PC-3 (cell line): ENCODE measurements around the gene ACSS2. TPM values are rescaled to one million over a fixed set of nuclear protein-coding genes. Genes with fewer than 3 reads are reported as not detected.

ENCODE experiments used
- ATAC-seq: fragments of 200-7000 bp; cut with Tn5 transposase; 2 replicates; pipeline ENCODE4 v1.9.1; 2020; ENCODE audit warnings: mild to moderate bottlenecking, moderate library complexity
- BruUV-seq: library from RNA; stranded (reverse); fragments of 400-500 nt; replicated peaks from 2 replicates; lab custom pipeline; 2021; lab: Mats Ljungman, UMichigan
- CTCF ChIA-PET: fragments of 300-600 bp; sonication (Branson Sonifier 250); formaldehyde crosslinking; loops from one replicate; lab custom pipeline; 2022; ENCODE audit warnings: antibody characterized with exemption; lab: Charles Lee
- POLR2A ChIA-PET: fragments of 300-600 bp; sonication (Branson Sonifier 250); formaldehyde crosslinking; loops from one replicate; lab custom pipeline; 2022; ENCODE audit warnings: antibody characterized with exemption; ENCODE audit not compliant: unreplicated experiment; lab: Charles Lee
- DNase-seq: peaks from one replicate; pipeline ENCODE4 v3.0.0-alpha.2; 2015
- H2AFZ ChIP-seq: fragments of 300-600 bp; sonication (generic); 2 replicates; pipeline ENCODE4 v1.6.0; 2016; ENCODE audit warnings: antibody characterized with exemption, low read length
- H3F3A ChIP-seq: fragments of 300-600 bp; sonication (generic); one replicate; pipeline ENCODE4 v1.6.0; 2017; ENCODE audit warnings: antibody characterized with exemption, low read length, control low read depth, mild to moderate bottlenecking; ENCODE audit not compliant: unreplicated experiment
- H3K27ac ChIP-seq: fragments of 300-600 bp; sonication (generic); 2 replicates; pipeline ENCODE4 v1.5.1; 2016; ENCODE audit warnings: mild to moderate bottlenecking, low read length
- H3K27me3 ChIP-seq: fragments of 300-600 bp; sonication (generic); 2 replicates; pipeline ENCODE4 v1.6.1; 2016; ENCODE audit warnings: low read length, mixed read lengths
- H3K36me3 ChIP-seq: fragments of 300-600 bp; sonication (generic); 2 replicates; pipeline ENCODE4 v1.6.1; 2016; ENCODE audit warnings: low read depth, mixed run types, low read length, mixed read lengths
- H3K4me1 ChIP-seq: fragments of 300-600 bp; sonication (generic); 2 replicates; pipeline ENCODE4 v1.5.1; 2016; ENCODE audit warnings: low read length; ENCODE audit not compliant: insufficient read depth
- H3K4me2 ChIP-seq: fragments of 300-600 bp; sonication (generic); 2 replicates; pipeline ENCODE4 v1.6.0; 2016; ENCODE audit warnings: low read length
- H3K4me3 ChIP-seq: fragments of 300-600 bp; sonication (generic); 2 replicates; pipeline ENCODE4 v1.5.1; 2016; ENCODE audit warnings: mild to moderate bottlenecking, low read length, mixed read lengths
- H3K79me2 ChIP-seq: fragments of 300-600 bp; sonication (generic); 2 replicates; pipeline ENCODE4 v1.6.1; 2017; ENCODE audit warnings: low read length, mixed read lengths
- H3K9ac ChIP-seq: fragments of 300-600 bp; sonication (generic); 2 replicates; pipeline ENCODE4 v1.6.0; 2016; ENCODE audit warnings: mild to moderate bottlenecking, low read length
- H3K9me2 ChIP-seq: fragments of 300-600 bp; sonication (generic); replicated peaks from 2 replicates; pipeline ENCODE4 v1.6.1; 2016; ENCODE audit warnings: mixed run types, low read length, mixed read lengths
- H3K9me3 ChIP-seq: fragments of 300-600 bp; sonication (generic); 2 replicates; pipeline ENCODE4 v1.6.1; 2016; ENCODE audit warnings: low read length, mixed read lengths
- H4K20me1 ChIP-seq: fragments of 300-600 bp; sonication (generic); 2 replicates; pipeline ENCODE4 v1.6.1; 2016; ENCODE audit warnings: low read length, mixed read lengths
- EZH2 ChIP-seq: fragments of 300-600 bp; sonication (generic); IDR thresholded peaks from one replicate; pipeline ENCODE4 v1.6.1; 2017; ENCODE audit warnings: antibody characterized with exemption, mild to moderate bottlenecking, low read length; ENCODE audit not compliant: unreplicated experiment
- EZH2phosphoT487 ChIP-seq: fragments of 300-600 bp; sonication (generic); IDR thresholded peaks from 2 replicates; pipeline ENCODE4 v1.6.1; 2018; ENCODE audit warnings: mild to moderate bottlenecking, antibody characterized with exemption, low read length, borderline replicate concordance
- intact Hi-C: fragments of 100-400 bp; cut with micrococcal nuclease; formaldehyde crosslinking; loops from 2 replicates; pipeline ENCODE4 v1.9.0; 2023
- total RNA-seq: library from RNA; depleted of rRNA; stranded (reverse); fragments of >200 nt; gene quantifications from 2 replicates; pipeline ENCODE4 v1.2.3, GENCODE V29; 2014
- TF ChIP-seq, protein P1 (sequence below): fragments of 300-600 bp; sonication (generic); conservative IDR thresholded peaks from 2 replicates; pipeline ENCODE4 v1.5.1; 2017; ENCODE audit warnings: antibody characterized with exemption, low read depth, mild to moderate bottlenecking, low read length

ACSS2 gene
- total RNA-seq, 1 experiment from 2014 or later, result 78.9 TPM

DNA sequence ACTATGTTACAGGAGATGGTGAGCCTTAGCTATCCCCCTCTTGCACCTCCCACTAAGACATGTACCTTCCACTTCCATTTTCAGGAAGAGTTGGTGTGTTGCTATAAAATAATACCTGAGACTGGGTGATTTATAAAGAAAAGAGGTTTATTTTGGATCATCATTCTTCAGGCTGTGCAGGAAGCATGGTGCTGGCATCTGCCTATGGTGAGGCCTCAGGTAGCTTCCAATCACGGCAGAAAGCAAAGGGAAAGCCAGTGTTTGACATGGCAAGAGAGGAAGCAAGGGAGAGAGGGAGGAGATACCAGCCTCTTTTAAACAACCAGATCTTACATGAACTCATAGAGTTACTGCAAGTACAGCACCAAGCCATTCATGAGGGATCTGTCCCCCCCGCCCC lies 47.0 kb downstream of the ACSS2 start:
- Histone ChIP-seq H3K27ac (peak overlapping the region; percentile 50), H3K9me3 (no peaks in the 10 kb centered on the region), H2AFZ (no peak overlapping the region), H3K9ac (no peak overlapping the region), H3K36me3 (peaks cover 62% of the 10 kb centered on the region), H3K79me2 (no peaks in the 10 kb centered on the region), H4K20me1 (no peaks in the 10 kb centered on the region), H3K4me1 (peaks cover 44% of the 10 kb centered on the region), H3K4me3 (0 out of 2 replicates have a peak overlapping the region, but pooled peaks have one; percentile 0), H3K9me2 (no peaks in the 10 kb centered on the region), H3K4me2 (peak overlapping the region; percentile 38), H3F3A (no peaks in the 10 kb centered on the region), H3K27me3 (no peaks in the 10 kb centered on the region)
- no TSS peak for BruUV-seq
- ChIA-PET POLR2A (no interaction called here), CTCF (no interaction called here)
- intact Hi-C loops, result no loop called here
- TF ChIP-seq EZH2phosphoT487 (no peak), EZH2 (no peak)
- TF ChIP-seq, protein P1, sequence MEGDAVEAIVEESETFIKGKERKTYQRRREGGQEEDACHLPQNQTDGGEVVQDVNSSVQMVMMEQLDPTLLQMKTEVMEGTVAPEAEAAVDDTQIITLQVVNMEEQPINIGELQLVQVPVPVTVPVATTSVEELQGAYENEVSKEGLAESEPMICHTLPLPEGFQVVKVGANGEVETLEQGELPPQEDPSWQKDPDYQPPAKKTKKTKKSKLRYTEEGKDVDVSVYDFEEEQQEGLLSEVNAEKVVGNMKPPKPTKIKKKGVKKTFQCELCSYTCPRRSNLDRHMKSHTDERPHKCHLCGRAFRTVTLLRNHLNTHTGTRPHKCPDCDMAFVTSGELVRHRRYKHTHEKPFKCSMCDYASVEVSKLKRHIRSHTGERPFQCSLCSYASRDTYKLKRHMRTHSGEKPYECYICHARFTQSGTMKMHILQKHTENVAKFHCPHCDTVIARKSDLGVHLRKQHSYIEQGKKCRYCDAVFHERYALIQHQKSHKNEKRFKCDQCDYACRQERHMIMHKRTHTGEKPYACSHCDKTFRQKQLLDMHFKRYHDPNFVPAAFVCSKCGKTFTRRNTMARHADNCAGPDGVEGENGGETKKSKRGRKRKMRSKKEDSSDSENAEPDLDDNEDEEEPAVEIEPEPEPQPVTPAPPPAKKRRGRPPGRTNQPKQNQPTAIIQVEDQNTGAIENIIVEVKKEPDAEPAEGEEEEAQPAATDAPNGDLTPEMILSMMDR, result no peak
- no peak for DNase-seq
- no peak for ATAC-seq

DNA sequence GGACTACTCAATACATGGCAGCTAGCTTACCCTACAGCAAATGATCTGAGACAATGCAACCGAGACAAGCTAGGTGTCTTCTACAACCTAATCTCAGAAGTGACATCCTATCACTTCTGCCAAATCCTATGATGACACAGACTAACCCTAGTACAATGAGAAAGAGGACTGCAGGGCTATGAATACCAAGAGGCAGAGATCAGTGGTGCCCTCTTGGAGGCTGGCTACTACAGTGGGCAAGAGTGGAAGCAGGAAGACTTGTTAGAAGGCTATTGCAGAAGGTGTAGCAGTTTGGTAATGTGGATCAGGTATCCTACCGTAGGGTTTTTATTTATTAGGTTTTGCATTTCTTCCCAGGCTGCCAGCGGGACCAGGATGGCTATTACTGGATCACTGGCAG lies 48.9 kb downstream of the ACSS2 start:
- no peak for TF ChIP-seq EZH2
- TF ChIP-seq, protein P1, result no peak
- no peak for TF ChIP-seq EZH2phosphoT487
- Histone ChIP-seq H3K79me2 (no peaks in the 10 kb centered on the region), H3K27ac (no peak overlapping the region), H3K9me2 (no peaks in the 10 kb centered on the region), H3K9me3 (no peaks in the 10 kb centered on the region), H3K27me3 (no peaks in the 10 kb centered on the region), H3K4me2 (no peak overlapping the region), H3K9ac (no peak overlapping the region), H4K20me1 (no peaks in the 10 kb centered on the region), H3K4me1 (peaks cover 40% of the 10 kb centered on the region), H3F3A (no peaks in the 10 kb centered on the region), H3K36me3 (peaks cover 70% of the 10 kb centered on the region), H3K4me3 (no peak overlapping the region), H2AFZ (no peak overlapping the region)
- BruUV-seq, result no TSS peak
- DNase-seq, result no peak
- ATAC-seq, result no peak
- POLR2A ChIA-PET, result no interaction called here
- intact Hi-C loops, result no loop called here
- CTCF ChIA-PET, result no interaction called here

DNA sequence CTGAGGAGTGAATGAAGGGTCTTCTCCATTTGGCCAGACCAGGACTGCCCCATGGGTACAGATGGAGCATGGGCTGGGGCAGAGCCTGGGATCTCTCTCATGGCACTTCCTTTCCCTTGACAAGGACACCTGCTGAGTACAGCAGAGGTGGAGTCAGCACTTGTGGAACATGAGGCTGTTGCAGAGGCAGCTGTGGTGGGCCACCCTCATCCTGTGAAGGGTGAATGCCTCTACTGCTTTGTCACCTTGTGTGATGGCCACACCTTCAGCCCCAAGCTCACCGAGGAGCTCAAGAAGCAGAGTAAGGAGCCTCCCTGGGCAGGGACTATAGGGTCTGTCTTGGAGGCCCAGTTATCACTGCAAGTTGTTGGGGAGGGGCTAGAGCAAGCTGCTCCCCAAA lies 49.6 kb downstream of the ACSS2 start:
- POLR2A ChIA-PET, result no interaction called here

More for the DNA sequence above, 49.6 kb downstream of the ACSS2 start:
- intact Hi-C loops, result no loop called here
- no peaks in the 10 kb centered on the region for H3K27me3 ChIP-seq
- no TSS peak for BruUV-seq
- peaks cover 40% of the 10 kb centered on the region for H3K4me1 ChIP-seq
- H4K20me1 ChIP-seq, result no peaks in the 10 kb centered on the region
- no peak overlapping the region for H3K4me2 ChIP-seq
- H2AFZ ChIP-seq, result no peak overlapping the region
- H3K36me3 ChIP-seq, result peaks cover 63% of the 10 kb centered on the region
- H3K79me2 ChIP-seq, result no peaks in the 10 kb centered on the region
- no peaks in the 10 kb centered on the region for H3F3A ChIP-seq
- H3K9me2 ChIP-seq, result no peaks in the 10 kb centered on the region
- H3K4me3 ChIP-seq, result no peak overlapping the region
- H3K9ac ChIP-seq, result no peak overlapping the region
- no peak for ATAC-seq
- H3K27ac ChIP-seq, result no peak overlapping the region
- TF ChIP-seq, protein P1, result no peak
- no peak for TF ChIP-seq EZH2
- no peak for TF ChIP-seq EZH2phosphoT487
- no peak for DNase-seq
- no peaks in the 10 kb centered on the region for H3K9me3 ChIP-seq
- CTCF ChIA-PET, result no interaction called here
